ENCODE measurements around the gene LRRC55.

- TF ChIP-seq CTCF (IDR thresholded peaks at IDR 0.05) (no peak), POLR2AphosphoS5 (IDR thresholded peaks at IDR 0.05) (no peak), EP300 (IDR thresholded peaks at IDR 0.05) (no peak)
Measured at GRCh38 chr11:57219021-57219627, 37.4 kb downstream of the LRRC55 start.

All from esophagus muscularis mucosa (tissue), 4 donors.